HCT116 (cell line): Measurements from ENCODE around the gene SMIM24. TPM values are rescaled to one million over a fixed set of nuclear protein-coding genes. Genes with fewer than 3 reads are reported as not detected.

ENCODE experiments used
- ATAC-seq: fragments of 200-7000 bp; cut with Tn5 transposase; 2 replicates; pipeline ENCODE4 v1.9.1; 2020; ENCODE audit warnings: mild to moderate bottlenecking, moderate library complexity
- BruUV-seq: library from RNA; stranded (reverse); fragments of 400-500 nt; replicated peaks from 2 replicates; lab custom pipeline; 2021; lab: Mats Ljungman, UMichigan
- CTCF ChIA-PET: fragments of 300-600 bp; sonication (Branson Sonifier 250); formaldehyde crosslinking; loops from one replicate; lab custom pipeline; 2021; ENCODE audit warnings: antibody characterized with exemption; lab: Charles Lee
- POLR2A ChIA-PET: fragments of 300-600, 350-600 bp; sonication (Branson Sonifier 250); formaldehyde crosslinking; loops from one replicate; lab custom pipeline; 2021; ENCODE audit warnings: antibody characterized with exemption; lab: Charles Lee
- RAD21 ChIA-PET, 2 experiments: fragments of 300-600 bp; sonication (Branson Sonifier 250); formaldehyde crosslinking; loops; one replicate each; lab custom pipeline; 2023; ENCODE audit warnings: low total read pairs in 2 of 2; ENCODE audit not compliant: uncharacterized antibody in 2 of 2, unreplicated experiment in 2 of 2, low non-redundant PET in 1 of 2; lab: Charles Lee
- DNase-seq: peaks from one replicate; pipeline ENCODE4 v3.0.0-alpha.2; 2010; ENCODE audit warnings: low read depth, low spot score
- H2AFZ ChIP-seq: fragments of 200-600 bp; shearing (Covaris generic), sonication (generic); 2 replicates; pipeline ENCODE4 v1.6.1; 2017; ENCODE audit warnings: low read depth, mixed run types, mixed read lengths, antibody characterized with exemption, low read length; ENCODE audit not compliant: poor library complexity, severe bottlenecking
- H3K27ac ChIP-seq: 2 replicates; pipeline ENCODE4 v1.5.1; 2012; ENCODE audit warnings: low read depth, low read length
- H3K27me3 ChIP-seq: fragments of 200-600 bp; sonication (generic); 2 replicates; pipeline ENCODE4 v1.6.1; 2016; ENCODE audit warnings: mixed run types, low read length, mixed read lengths; ENCODE audit not compliant: insufficient read depth
- H3K36me3 ChIP-seq, 2 experiments: fragments of 200-500 bp in 1 of 2; fragments of 200-600 bp in 1 of 2; sonication (Bioruptor generic) in 1 of 2; sonication (generic) in 1 of 2; 2 replicates each; pipeline versions ENCODE4 v1.5.1 to v1.6.1; 2014 to 2016; ENCODE audit warnings: low read length in 2 of 2, inconsistent platforms in 1 of 2, mixed read lengths in 1 of 2, mixed run types in 1 of 2; ENCODE audit not compliant: insufficient read depth in 2 of 2, control insufficient read depth in 1 of 2
- H3K4me1 ChIP-seq, 2 experiments: fragments of 200-600 bp in 1 of 2; sonication (generic) in 1 of 2; 2 replicates each; pipeline versions ENCODE4 v1.5.1 to v1.6.1; 2012 to 2017; ENCODE audit warnings: low read length in 2 of 2, inconsistent platforms in 1 of 2, mild to moderate bottlenecking in 1 of 2, mixed read lengths in 1 of 2, mixed run types in 1 of 2, moderate library complexity in 1 of 2; ENCODE audit not compliant: insufficient read depth in 2 of 2, control insufficient read depth in 1 of 2
- H3K4me2 ChIP-seq: fragments of 200-600 bp; sonication (generic); 2 replicates; pipeline ENCODE4 v1.6.1; 2017; ENCODE audit warnings: mixed run types, low read length, mixed read lengths
- H3K4me3 ChIP-seq, 2 experiments: fragments of 200-600 bp in 1 of 2; sonication (generic) in 1 of 2; replicated peaks in 1 of 2; 2 replicates each; pipeline ENCODE4 v1.5.1; 2011 to 2016; ENCODE audit warnings: low read length in 2 of 2, control low read depth in 1 of 2, low read depth in 1 of 2, mild to moderate bottlenecking in 1 of 2, mixed read lengths in 1 of 2, mixed run types in 1 of 2
- H3K79me2 ChIP-seq: fragments of 200-600 bp; sonication (generic); 2 replicates; pipeline ENCODE4 v1.6.1; 2017; ENCODE audit warnings: mild to moderate bottlenecking, mixed run types, low read length, moderate library complexity, mixed read lengths; ENCODE audit not compliant: insufficient read depth
- H3K9ac ChIP-seq: fragments of 200-600 bp; sonication (generic); 2 replicates; pipeline ENCODE4 v1.6.1; 2016; ENCODE audit warnings: low read length, mixed read lengths
- H3K9me2 ChIP-seq: fragments of 200-600 bp; sonication (generic), shearing (Covaris generic); 2 replicates; pipeline ENCODE4 v1.6.1; 2017; ENCODE audit warnings: mixed run types, mild to moderate bottlenecking, moderate library complexity; ENCODE audit not compliant: insufficient read depth
- H3K9me3 ChIP-seq, 2 experiments: fragments of 200-500 bp in 1 of 2; fragments of 200-600 bp in 1 of 2; sonication (Bioruptor generic) in 1 of 2; sonication (generic) in 1 of 2; 2 replicates each; pipeline ENCODE4 v1.6.1; 2014 to 2017; ENCODE audit warnings: low read length in 2 of 2, mixed read lengths in 2 of 2, inconsistent platforms in 1 of 2, low read depth in 1 of 2, mild to moderate bottlenecking in 1 of 2, mixed run types in 1 of 2, moderate library complexity in 1 of 2; ENCODE audit not compliant: control insufficient read depth in 1 of 2, insufficient read depth in 1 of 2
- H4K20me1 ChIP-seq: fragments of 200-600 bp; sonication (generic), shearing (Covaris generic); 2 replicates; pipeline ENCODE4 v1.6.1; 2017; ENCODE audit warnings: mixed run types, mild to moderate bottlenecking, moderate library complexity; ENCODE audit not compliant: insufficient read depth
- ATF3 ChIP-seq: IDR thresholded peaks from 2 replicates; pipeline ENCODE4 v1.6.1; 2012
- CEBPB ChIP-seq: IDR thresholded peaks from 2 replicates; pipeline ENCODE4 v1.6.1; 2012; ENCODE audit warnings: low read depth
- EGR1 ChIP-seq: IDR thresholded peaks from 2 replicates; pipeline ENCODE4 v1.6.1; 2012; ENCODE audit warnings: low read depth
- JUND ChIP-seq: IDR thresholded peaks from 2 replicates; pipeline ENCODE4 v1.6.1; 2012
- POLR2A ChIP-seq: IDR thresholded peaks from 2 replicates; pipeline ENCODE4 v1.7.0; 2011; ENCODE audit warnings: borderline replicate concordance; ENCODE audit not compliant: insufficient read depth, insufficient read length; ENCODE audit errors: extremely low read depth
- POLR2AphosphoS5 ChIP-seq: IDR thresholded peaks from 2 replicates; pipeline ENCODE4 v1.6.1; 2011; ENCODE audit warnings: mild to moderate bottlenecking, low read depth, low read length, moderate library complexity
- REST ChIP-seq: IDR thresholded peaks from 2 replicates; pipeline ENCODE4 v1.6.1; 2012; ENCODE audit warnings: low read depth
- SRF ChIP-seq: IDR thresholded peaks from 2 replicates; pipeline ENCODE4 v1.6.1; 2012; ENCODE audit warnings: low read depth
- YY1 ChIP-seq: IDR thresholded peaks from 2 replicates; pipeline ENCODE4 v1.6.1; 2011; ENCODE audit warnings: low read length, low read depth, moderate library complexity, mild to moderate bottlenecking; ENCODE audit not compliant: insufficient replicate concordance; ENCODE audit errors: extremely low read depth
- ZBTB33 ChIP-seq: IDR thresholded peaks from 2 replicates; pipeline ENCODE4 v1.6.1; 2011; ENCODE audit warnings: mild to moderate bottlenecking, low read length, moderate library complexity; ENCODE audit not compliant: insufficient replicate concordance; ENCODE audit errors: extremely low read depth
- ZFX ChIP-seq: fragments of 450-650 bp; IDR thresholded peaks from 2 replicates; pipeline ENCODE4 v1.6.1; 2017
- intact Hi-C: fragments of 100-400 bp; cut with micrococcal nuclease; formaldehyde crosslinking; loops from 2 replicates; pipeline ENCODE4 v1.10.0; 2022
- total RNA-seq: library from RNA; stranded (reverse); gene quantifications from one replicate; pipeline ENCODE4 v1.2.1, GENCODE V29; 2021; ENCODE audit not compliant: unreplicated experiment

The SMIM24 gene
- total RNA-seq, 1 experiment from 2014 or later = not detected

- no peak for TF ChIP-seq REST
- TF ChIP-seq YY1 = no peak
- TF ChIP-seq POLR2A = no peak
- TF ChIP-seq SRF = no peak
- no peak for TF ChIP-seq JUND
Observed at GRCh38 chr19:3497757-3498520, 17.6 kb upstream of the SMIM24 start (continued).

- no peak overlapping the region for H3K4me3 ChIP-seq
- H4K20me1 ChIP-seq = no peaks in the 10 kb centered on the region
- no peak for ATAC-seq
- no peak overlapping the region for H3K9ac ChIP-seq
- H3K4me1 ChIP-seq = peaks cover 10 to 16% of the 10 kb centered on the region in 2 experiments; a peak in 3 of 4 replicates
- no TSS peak for BruUV-seq
- ChIA-PET CTCF (no interaction called here), RAD21 (no interaction called here), POLR2A (no interaction called here)
- DNase-seq = no peak
- H2AFZ ChIP-seq = no peak overlapping the region
- peaks cover 2 to 22% of the 10 kb centered on the region in 2 experiments; a peak in 3 of 4 replicates for H3K36me3 ChIP-seq
- peaks cover 38% of the 10 kb centered on the region for H3K79me2 ChIP-seq
- no peaks in the 10 kb centered on the region for H3K27me3 ChIP-seq
- no peaks in the 10 kb centered on the region for H3K9me2 ChIP-seq
- no peak overlapping the region for H3K27ac ChIP-seq
- intact Hi-C loops = no loop called here
- no peak overlapping the region for H3K4me2 ChIP-seq
- H3K9me3 ChIP-seq = no peaks in the 10 kb centered on the region
- no peak for TF ChIP-seq SRF
- TF ChIP-seq ZBTB33 = no peak
- no peak for TF ChIP-seq ATF3
- no peak for TF ChIP-seq JUND
- TF ChIP-seq CEBPB = no peak
- TF ChIP-seq ZFX = no peak
- TF ChIP-seq EGR1 = no peak
- no peak for TF ChIP-seq POLR2AphosphoS5
- no peak for TF ChIP-seq POLR2A
- no peak for TF ChIP-seq YY1
- no peak for TF ChIP-seq REST
Observed at GRCh38 chr19:3496392-3497273, 16.3 kb upstream of the SMIM24 start.
